GM12891 (cell line): Measurements from ENCODE around the gene HOXA11.

Experiments used
- DNase-seq: peaks from one replicate; pipeline ENCODE4 v3.0.0; 2011; ENCODE audit warnings: low spot score; ENCODE audit not compliant: insufficient read length
- FAIRE-seq: peaks from 2 replicates; lab custom pipeline; 2011; peaks lifted over from hg19 to GRCh38; lab: Jason Lieb, UNC
- PAX5 ChIP-seq: IDR thresholded peaks from 2 replicates; pipeline ENCODE4 v1.6.1; 2011; ENCODE audit warnings: low read length, moderate library complexity, mild to moderate bottlenecking; ENCODE audit not compliant: insufficient read depth, severe bottlenecking
- POLR2A ChIP-seq: IDR thresholded peaks from 2 replicates; pipeline ENCODE4 v1.6.1; 2011; ENCODE audit warnings: low read depth, low read length, control low read depth
- POLR2AphosphoS5 ChIP-seq: IDR thresholded peaks from 2 replicates; pipeline ENCODE4 v1.6.1; 2011; ENCODE audit warnings: low read depth, low read length, control low read depth
- POU2F2 ChIP-seq: IDR thresholded peaks from 2 replicates; pipeline ENCODE4 v1.6.1; 2011; ENCODE audit warnings: low read depth, mild to moderate bottlenecking, control low read depth, low read length, moderate library complexity
- SPI1 ChIP-seq: IDR thresholded peaks from 2 replicates; pipeline ENCODE4 v1.6.1; 2011; ENCODE audit warnings: low read depth, low read length, control low read depth
- TAF1 ChIP-seq: IDR thresholded peaks from 2 replicates; pipeline ENCODE4 v1.6.1; 2011; ENCODE audit warnings: low read depth, low read length, control low read depth

HOXA11 gene

DNA sequence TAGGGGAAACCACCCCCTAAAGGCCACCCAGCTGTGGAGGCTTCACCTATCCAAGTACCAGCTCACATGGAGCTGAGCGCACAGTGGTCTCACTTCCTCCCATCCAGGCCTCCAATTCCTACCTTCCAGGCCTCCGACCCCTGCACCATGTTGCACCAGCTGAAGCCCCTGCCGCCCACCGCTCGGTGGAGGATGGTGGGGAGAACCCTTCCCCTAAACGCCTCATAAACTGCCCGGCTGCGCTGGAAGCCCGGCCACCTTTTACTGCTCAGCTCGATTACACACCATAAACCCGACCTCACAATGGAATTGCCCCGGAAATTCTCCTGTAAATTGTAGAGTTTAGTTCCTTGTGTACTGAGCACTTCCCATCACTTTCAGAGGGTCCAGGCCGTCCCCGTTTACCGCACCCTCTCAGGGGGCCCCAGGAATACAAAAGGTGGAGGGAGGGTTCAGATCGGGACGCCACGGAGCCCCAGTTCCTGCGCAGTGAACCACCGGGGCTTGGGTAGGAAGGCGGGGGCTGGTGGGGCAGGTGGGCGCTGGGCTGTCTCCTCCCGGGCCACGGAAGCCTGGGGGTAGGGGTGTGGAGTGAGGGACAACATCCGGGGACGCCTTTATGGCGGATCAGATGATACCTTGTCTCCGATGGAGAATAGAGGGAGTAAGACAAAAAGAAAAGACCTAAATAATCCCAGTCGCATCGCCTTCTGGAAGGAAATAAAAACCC, 27.2 kb downstream of the HOXA11 start:
- DNase-seq (no peak), FAIRE-seq (no peak)
- TF ChIP-seq POLR2AphosphoS5, result no peak
- no peak for TF ChIP-seq TAF1
- TF ChIP-seq POLR2A, result no peak
- no peak for TF ChIP-seq SPI1
- no peak for TF ChIP-seq POU2F2
- TF ChIP-seq PAX5, result no peak

DNA sequence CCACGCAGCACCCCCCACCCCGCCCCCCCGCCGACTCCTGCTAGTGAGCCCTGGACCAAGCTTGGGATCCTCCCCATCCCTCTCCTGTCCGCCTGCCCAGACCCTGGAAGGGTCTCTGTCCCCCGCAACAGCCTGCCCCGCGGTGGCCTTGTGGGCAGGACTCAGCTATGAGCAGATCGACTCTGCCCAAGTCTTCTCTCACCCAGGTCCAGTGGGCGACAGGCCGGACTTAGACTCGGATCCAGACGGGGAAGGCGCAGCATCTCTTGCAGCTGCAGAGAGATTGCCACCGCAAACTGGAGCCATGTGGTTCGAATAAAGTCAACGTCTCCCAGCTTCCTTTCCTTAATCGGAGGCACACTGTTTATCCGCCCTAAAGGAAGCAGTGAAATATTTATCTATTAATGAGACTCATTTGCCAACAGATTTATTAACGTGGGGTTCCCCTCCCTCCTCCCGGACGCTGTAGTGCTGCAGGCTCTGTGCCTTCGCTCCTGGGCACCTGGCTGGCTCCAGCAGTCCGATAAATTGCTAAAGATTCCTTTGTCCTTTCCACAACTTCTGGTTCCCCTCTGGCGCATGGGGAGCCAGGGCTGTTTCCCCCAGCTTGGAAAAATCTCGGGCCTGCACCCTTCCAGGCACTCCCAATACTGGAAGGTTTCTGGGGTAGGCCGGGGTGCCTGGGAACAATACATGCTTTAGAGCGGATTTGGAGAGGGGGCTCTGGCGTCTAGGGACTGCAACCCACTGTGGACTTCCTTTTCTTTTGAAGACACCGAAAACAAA, 27.9 kb downstream of the HOXA11 start:
- DNase-seq (no peak), FAIRE-seq (no peak)
- TF ChIP-seq POLR2A, result no peak
- no peak for TF ChIP-seq PAX5
- TF ChIP-seq TAF1, result no peak
- no peak for TF ChIP-seq SPI1
- no peak for TF ChIP-seq POLR2AphosphoS5
- no peak for TF ChIP-seq POU2F2

DNA sequence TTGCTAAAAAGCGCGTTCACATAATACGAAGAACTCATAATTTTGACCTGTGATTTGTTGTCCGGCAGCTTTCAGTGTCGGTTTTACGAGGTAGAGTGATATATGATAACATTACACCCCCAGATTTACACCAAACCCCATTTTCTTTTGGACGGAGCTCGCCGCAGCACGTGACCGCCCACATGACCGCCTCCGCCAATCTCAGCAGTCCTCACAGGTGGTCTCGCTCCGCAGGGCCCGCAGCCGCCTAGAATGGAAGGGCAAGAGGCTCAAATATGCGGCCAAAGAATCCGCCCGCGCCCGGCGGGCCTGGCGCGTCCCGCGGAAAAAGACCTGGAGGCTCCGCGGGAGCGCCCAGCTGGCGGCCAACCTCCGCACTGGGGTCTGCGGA, 28.5 kb downstream of the HOXA11 start, which contains the start of gene HOXA7:
Gene HOXA7 (minus strand): TSS at position 168 of the 391 bp plus-strand sequence. CDS start 130 bp downstream, at position 38.
- no peak for FAIRE-seq
- TF ChIP-seq POLR2A, result no peak
- TF ChIP-seq PAX5, result no peak
- TF ChIP-seq SPI1, result no peak
- no peak for TF ChIP-seq TAF1
- TF ChIP-seq POU2F2, result no peak
- no peak for TF ChIP-seq POLR2AphosphoS5
- DNase-seq, result no peak

DNA sequence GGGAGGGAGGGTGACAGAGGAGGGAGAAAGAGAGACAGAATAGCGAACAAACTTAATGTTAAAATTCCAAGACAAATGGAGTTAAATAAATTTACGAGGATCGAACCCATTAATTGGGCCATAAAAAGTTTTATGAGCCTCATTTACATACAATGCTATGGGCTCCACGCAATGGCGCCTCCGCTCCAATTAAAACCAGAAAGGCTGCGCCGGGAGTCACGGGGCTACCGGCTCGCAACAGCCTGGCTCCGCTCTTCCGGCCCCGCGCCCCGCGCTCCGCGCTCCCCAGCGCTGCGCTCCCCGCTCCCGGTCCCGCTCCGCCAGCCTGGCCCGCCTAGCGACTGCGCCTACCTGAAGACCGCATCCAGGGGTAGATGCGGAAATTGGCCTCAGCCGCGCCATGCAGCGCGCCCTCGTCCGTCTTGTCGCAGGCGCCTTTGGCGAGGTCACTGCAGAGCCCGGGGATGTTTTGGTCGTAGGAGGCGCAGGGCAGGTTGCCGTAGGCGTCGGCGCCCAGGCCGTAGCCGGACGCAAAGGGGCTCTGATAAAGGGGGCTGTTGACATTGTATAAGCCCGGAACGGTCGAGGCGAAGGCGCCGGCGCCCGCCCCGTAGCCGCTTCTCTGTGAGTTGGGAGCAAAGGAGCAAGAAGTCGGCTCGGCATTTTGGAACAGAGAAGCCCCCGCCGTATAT, 29.1 kb downstream of the HOXA11 start:
- no peak for TF ChIP-seq POU2F2
- no peak for TF ChIP-seq TAF1
- no peak for TF ChIP-seq SPI1
- no peak for TF ChIP-seq POLR2AphosphoS5
- TF ChIP-seq POLR2A, result no peak
- DNase-seq, result no peak
- no peak for FAIRE-seq

DNA sequence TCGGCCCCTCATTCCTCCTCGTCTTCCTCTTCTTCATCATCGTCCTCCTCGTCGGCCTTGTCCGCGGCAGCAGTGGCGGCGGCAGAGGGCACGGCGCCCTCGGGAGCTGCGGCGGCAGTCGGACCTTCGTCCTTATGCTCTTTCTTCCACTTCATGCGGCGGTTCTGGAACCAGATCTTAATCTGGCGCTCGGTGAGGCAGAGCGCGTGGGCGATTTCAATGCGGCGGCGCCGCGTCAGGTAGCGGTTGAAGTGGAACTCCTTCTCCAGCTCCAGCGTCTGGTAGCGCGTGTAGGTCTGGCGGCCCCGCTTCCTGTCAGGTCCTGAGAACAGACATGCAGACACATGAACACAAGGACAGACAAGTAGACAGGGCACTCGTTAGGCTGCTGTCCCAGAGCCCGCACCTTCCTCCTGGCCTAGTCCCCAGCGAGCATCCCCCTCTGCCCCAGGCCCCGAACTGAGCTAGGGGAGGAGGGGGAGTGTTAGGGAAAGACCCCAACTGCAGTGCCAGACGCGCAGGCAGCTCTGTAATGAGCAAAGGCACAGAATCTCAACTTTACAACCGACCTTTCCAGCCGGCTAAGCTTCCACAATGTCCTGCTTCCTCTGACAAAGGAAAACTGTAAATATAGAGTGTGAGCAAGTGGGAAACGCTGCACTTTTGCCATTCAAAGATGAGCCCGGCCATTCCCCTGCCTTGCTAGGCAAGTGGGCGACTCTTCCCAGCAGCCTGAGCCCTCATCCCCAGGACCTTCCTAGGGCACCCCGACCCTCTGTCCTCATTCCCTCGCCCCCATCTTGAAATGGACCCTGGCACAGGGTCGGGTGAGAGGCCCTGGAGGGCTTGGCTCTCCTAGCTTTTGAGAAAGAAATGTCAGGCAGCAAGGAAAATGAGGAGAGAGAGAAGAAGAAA, 29.9 kb downstream of the HOXA11 start:
- TF ChIP-seq POLR2AphosphoS5 (no peak), SPI1 (no peak), TAF1 (no peak), PAX5 (no peak), POU2F2 (no peak), POLR2A (no peak)
- DNase-seq (no peak), FAIRE-seq (no peak)

DNA sequence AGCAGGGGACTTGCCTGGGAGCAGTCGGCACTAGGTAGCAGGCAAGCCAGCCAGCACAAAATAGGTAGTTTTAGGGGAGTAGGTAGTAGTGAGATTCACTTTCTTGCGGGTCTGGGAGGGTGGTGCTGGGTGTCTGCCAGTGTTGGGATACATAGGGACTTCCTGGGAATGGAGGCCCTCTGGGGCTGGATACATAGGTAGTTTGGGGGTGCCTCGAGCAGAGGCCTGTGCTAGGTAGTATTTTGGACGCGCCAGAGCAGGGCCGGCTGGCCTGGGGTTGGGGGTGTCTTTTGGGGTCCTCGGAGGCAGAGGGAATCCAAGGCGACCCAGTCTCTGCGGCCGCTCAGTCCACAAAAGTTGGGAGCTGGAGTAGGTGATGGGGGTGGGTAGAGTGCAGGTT, 30.7 kb downstream of the HOXA11 start:
- DNase-seq, result no peak

DNA sequence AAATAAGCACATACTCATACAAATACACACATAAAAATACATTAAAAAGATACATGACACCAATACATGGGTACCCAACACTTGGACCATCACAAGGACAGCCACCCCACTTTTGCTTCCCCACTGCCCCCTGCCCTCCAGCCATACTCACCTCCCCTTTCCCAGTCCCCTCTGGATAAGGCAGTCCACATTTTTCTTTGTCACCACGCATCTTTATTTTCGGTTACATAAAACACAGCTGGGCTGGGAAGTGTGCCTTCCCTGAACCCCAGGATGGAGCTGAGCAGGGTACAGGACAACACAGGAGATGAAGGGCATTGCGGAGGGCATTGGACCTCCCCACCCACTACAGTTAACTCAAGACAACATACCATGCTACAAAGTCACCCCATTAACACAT, 31.5 kb downstream of the HOXA11 start:
- FAIRE-seq, result no peak
- DNase-seq, result no peak
- TF ChIP-seq POU2F2, result no peak
- no peak for TF ChIP-seq POLR2A
- TF ChIP-seq SPI1, result no peak
- TF ChIP-seq PAX5, result no peak
- no peak for TF ChIP-seq TAF1
- TF ChIP-seq POLR2AphosphoS5, result no peak

More for the DNA sequence above, 30.7 kb downstream of the HOXA11 start:
- TF ChIP-seq POLR2AphosphoS5, result no peak
- no peak for TF ChIP-seq TAF1
- TF ChIP-seq PAX5, result no peak
- no peak for FAIRE-seq

DNA sequence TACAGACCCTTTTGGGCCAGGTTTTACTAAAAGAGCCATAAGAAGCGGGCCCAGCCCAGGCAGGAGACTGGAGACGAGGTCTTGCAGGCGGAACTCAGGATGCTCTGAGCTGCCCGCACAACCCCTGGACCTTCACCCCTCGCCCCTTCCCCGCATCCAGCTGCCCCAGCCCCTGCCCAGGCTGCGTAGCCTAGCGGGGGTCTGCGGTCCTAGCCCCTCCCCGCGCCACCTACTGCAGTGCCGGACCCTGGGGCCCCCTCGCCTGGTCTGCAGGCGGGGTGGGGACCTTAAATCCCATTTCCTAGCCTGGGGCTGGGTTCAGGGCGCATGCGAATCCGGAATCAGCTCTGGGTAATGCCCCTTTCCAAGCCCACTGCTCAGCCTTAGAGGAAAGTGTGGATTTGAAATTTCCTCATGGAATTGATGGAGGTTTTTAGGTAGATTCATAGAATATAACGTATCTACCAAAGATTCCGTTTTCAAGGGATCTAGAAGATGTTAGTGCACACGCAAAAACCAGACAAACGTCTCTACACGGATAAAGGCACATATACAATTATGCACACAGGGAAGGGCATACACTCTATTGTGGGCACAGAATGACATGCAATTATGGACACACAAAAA, 32.1 kb downstream of the HOXA11 start:
- no peak for DNase-seq
- no peak for FAIRE-seq
- no peak for TF ChIP-seq POU2F2
- TF ChIP-seq POLR2A, result no peak
- TF ChIP-seq PAX5, result no peak
- TF ChIP-seq TAF1, result no peak
- no peak for TF ChIP-seq SPI1
- no peak for TF ChIP-seq POLR2AphosphoS5
